SJCRH30 (cell line): Measurements from ENCODE around the gene CCDC184. TPM values are rescaled to one million over a fixed set of nuclear protein-coding genes. Genes with fewer than 3 reads are reported as not detected.

Source experiments
- DNase-seq, 2 experiments: peaks; one replicate each; pipeline ENCODE4 v3.0.0-alpha.2; 2015 to 2020
- H3K27ac ChIP-seq: fragments of 250-450 bp; sonication (Bioruptor Pico); 2 replicates; pipeline ENCODE4 v1.5.1; 2020; ENCODE audit warnings: mild to moderate bottlenecking, moderate library complexity
- H3K27me3 ChIP-seq: fragments of 250-450 bp; sonication (Bioruptor Pico); 2 replicates; pipeline ENCODE4 v1.5.1; 2020; ENCODE audit warnings: mild to moderate bottlenecking, moderate library complexity
- H3K36me3 ChIP-seq: fragments of 250-450 bp; sonication (Bioruptor Pico); 2 replicates; pipeline ENCODE4 v1.5.1; 2020; ENCODE audit warnings: mild to moderate bottlenecking, moderate library complexity
- H3K4me1 ChIP-seq: fragments of 250-450 bp; sonication (Bioruptor Pico); 2 replicates; pipeline ENCODE4 v1.5.1; 2020; ENCODE audit warnings: mild to moderate bottlenecking, moderate library complexity
- H3K4me3 ChIP-seq: fragments of 250-450 bp; sonication (Bioruptor Pico); 2 replicates; pipeline ENCODE4 v1.5.1; 2020; ENCODE audit warnings: mild to moderate bottlenecking, moderate library complexity
- H3K9me3 ChIP-seq: fragments of 250-450 bp; sonication (Bioruptor Pico); replicated peaks from 2 replicates; pipeline ENCODE4 v1.5.1; 2020; ENCODE audit warnings: mild to moderate bottlenecking, moderate library complexity
- total RNA-seq: library from RNA; depleted of rRNA; stranded (reverse); fragments of >200 nt; shearing (Covaris generic); gene quantifications from 2 replicates; pipeline ENCODE4 v1.2.3, GENCODE V29; 2014

Gene CCDC184
- total RNA-seq, 1 experiment from 2014 or later = 5.1 TPM

GRCh38 chr12:48164451-48164850 is 19.0 kb upstream of the CCDC184 start:
- Histone ChIP-seq H3K4me1 (no peaks in the 10 kb centered on the region), H3K36me3 (no peaks in the 10 kb centered on the region), H3K27ac (no peak overlapping the region), H3K9me3 (no peaks in the 10 kb centered on the region), H3K27me3 (no peaks in the 10 kb centered on the region), H3K4me3 (no peak overlapping the region)
- DNase-seq = no peak

GRCh38 chr12:48165089-48165981 is 18.1 kb upstream of the CCDC184 start:
- DNase-seq = peak; percentile 40 to 78
- Histone ChIP-seq H3K27ac (no peak overlapping the region), H3K4me1 (no peaks in the 10 kb centered on the region), H3K9me3 (no peaks in the 10 kb centered on the region), H3K27me3 (no peaks in the 10 kb centered on the region), H3K36me3 (no peaks in the 10 kb centered on the region), H3K4me3 (no peak overlapping the region)

- Histone ChIP-seq H3K4me1 (no peaks in the 10 kb centered on the region), H3K36me3 (no peaks in the 10 kb centered on the region)
Observed at GRCh38 chr12:48169011-48169410, 14.4 kb upstream of the CCDC184 start.

GRCh38 chr12:48175613-48176416 is 7.6 kb upstream of the CCDC184 start:
- Histone ChIP-seq H3K4me1 (no peaks in the 10 kb centered on the region), H3K27ac (no peak overlapping the region)

More at GRCh38 chr12:48169011-48169410, 14.4 kb upstream of the CCDC184 start:
- Histone ChIP-seq H3K27ac (no peak overlapping the region), H3K27me3 (no peaks in the 10 kb centered on the region), H3K9me3 (no peaks in the 10 kb centered on the region), H3K4me3 (no peak overlapping the region)
- no peak for DNase-seq

GRCh38 chr12:48176417-48176751 is 7.1 kb upstream of the CCDC184 start:
- Histone ChIP-seq H3K27ac (no peak overlapping the region), H3K36me3 (no peaks in the 10 kb centered on the region), H3K9me3 (no peaks in the 10 kb centered on the region), H3K4me1 (no peaks in the 10 kb centered on the region), H3K27me3 (peaks cover 14% of the 10 kb centered on the region; the same call in 1 of the 2 replicates), H3K4me3 (no peak overlapping the region)
- DNase-seq = no peak

More at GRCh38 chr12:48175613-48176416, 7.6 kb upstream of the CCDC184 start:
- no peak for DNase-seq
- H3K4me3 ChIP-seq = no peak overlapping the region
- no peaks in the 10 kb centered on the region for H3K9me3 ChIP-seq
- peaks cover 14% of the 10 kb centered on the region; the same call in 1 of the 2 replicates for H3K27me3 ChIP-seq
- no peaks in the 10 kb centered on the region for H3K36me3 ChIP-seq

- Histone ChIP-seq H3K27me3 (peaks cover 14% of the 10 kb centered on the region; the same call in 1 of the 2 replicates), H3K36me3 (no peaks in the 10 kb centered on the region), H3K4me3 (no peak overlapping the region), H3K9me3 (no peaks in the 10 kb centered on the region), H3K27ac (no peak overlapping the region), H3K4me1 (no peaks in the 10 kb centered on the region; the same call in 1 of the 2 replicates)
- DNase-seq = no peak
Observed at GRCh38 chr12:48177982-48178381, 5.5 kb upstream of the CCDC184 start.

- H3K27ac ChIP-seq = no peak overlapping the region
- H3K4me3 ChIP-seq = no peak overlapping the region
- peaks cover 3% of the 10 kb centered on the region for H3K4me1 ChIP-seq
- no peaks in the 10 kb centered on the region for H3K9me3 ChIP-seq
- peaks cover 18% of the 10 kb centered on the region; the same call in 1 of the 2 replicates for H3K27me3 ChIP-seq
- DNase-seq = no peak
- no peaks in the 10 kb centered on the region for H3K36me3 ChIP-seq
Observed at GRCh38 chr12:48179466-48179865, 4.0 kb upstream of the CCDC184 start.

- H3K9me3 ChIP-seq = no peaks in the 10 kb centered on the region
- DNase-seq = no peak
- peaks cover 20% of the 10 kb centered on the region; the same call in 1 of the 2 replicates for H3K27me3 ChIP-seq
Observed at GRCh38 chr12:48180424-48180823, 3.0 kb upstream of the CCDC184 start.

GRCh38 chr12:48180857-48181495 is 2.5 kb upstream of the CCDC184 start:
- Histone ChIP-seq H3K27me3 (peaks cover 14% of the 10 kb centered on the region; the same call in 1 of the 2 replicates), H3K4me1 (peaks cover 14% of the 10 kb centered on the region)

More at GRCh38 chr12:48180424-48180823, 3.0 kb upstream of the CCDC184 start:
- no peak overlapping the region for H3K4me3 ChIP-seq
- no peak overlapping the region for H3K27ac ChIP-seq
- peaks cover 9% of the 10 kb centered on the region for H3K4me1 ChIP-seq
- H3K36me3 ChIP-seq = no peaks in the 10 kb centered on the region

GRCh38 chr12:48182631-48183030 is 813 bp upstream of the CCDC184 start:
- no peak for DNase-seq
- H3K4me1 ChIP-seq = peaks cover 15% of the 10 kb centered on the region
- H3K4me3 ChIP-seq = peak overlapping the region; percentile 67
- no peaks in the 10 kb centered on the region for H3K36me3 ChIP-seq
- peaks cover 11% of the 10 kb centered on the region; the same call in 1 of the 2 replicates for H3K27me3 ChIP-seq
- no peak overlapping the region for H3K27ac ChIP-seq
- no peaks in the 10 kb centered on the region for H3K9me3 ChIP-seq

More at GRCh38 chr12:48180857-48181495, 2.5 kb upstream of the CCDC184 start:
- Histone ChIP-seq H3K4me3 (no peak overlapping the region), H3K9me3 (no peaks in the 10 kb centered on the region), H3K36me3 (no peaks in the 10 kb centered on the region), H3K27ac (no peak overlapping the region)
- DNase-seq = no peak

- peaks cover 6% of the 10 kb centered on the region; the same call in 1 of the 2 replicates for H3K27me3 ChIP-seq
- peak overlapping the region; percentile 47 for H3K27ac ChIP-seq
- no peaks in the 10 kb centered on the region for H3K36me3 ChIP-seq
- H3K9me3 ChIP-seq = no peaks in the 10 kb centered on the region
- H3K4me3 ChIP-seq = peak overlapping the region; percentile 67
- H3K4me1 ChIP-seq = peaks cover 15% of the 10 kb centered on the region
- DNase-seq = peak; percentile 56 to 58
Observed at GRCh38 chr12:48183876-48184548, 568 bp downstream of the CCDC184 start.

- peak; percentile 53 to 58 for DNase-seq
- Histone ChIP-seq H3K4me3 (peak overlapping the region; percentile 67), H3K27me3 (peaks cover 6% of the 10 kb centered on the region; the same call in 1 of the 2 replicates)
Observed at GRCh38 chr12:48184549-48184922, 1.1 kb downstream of the CCDC184 start.

GRCh38 chr12:48185181-48185919 is 1.9 kb downstream of the CCDC184 start:
- peak; percentile 24 to 55 for DNase-seq
- Histone ChIP-seq H3K27ac (no peak overlapping the region), H3K4me3 (peak overlapping the region; percentile 67), H3K9me3 (no peaks in the 10 kb centered on the region), H3K27me3 (peaks cover 6% of the 10 kb centered on the region; the same call in 1 of the 2 replicates), H3K4me1 (peaks cover 15% of the 10 kb centered on the region), H3K36me3 (no peaks in the 10 kb centered on the region)

More at GRCh38 chr12:48184549-48184922, 1.1 kb downstream of the CCDC184 start:
- no peak overlapping the region; the same call in 1 of the 2 replicates for H3K27ac ChIP-seq
- no peaks in the 10 kb centered on the region for H3K36me3 ChIP-seq
- H3K4me1 ChIP-seq = peaks cover 15% of the 10 kb centered on the region
- H3K9me3 ChIP-seq = no peaks in the 10 kb centered on the region
